Measurements from ENCODE around the gene CHRNA4. TPM values are rescaled to one million over a fixed set of nuclear protein-coding genes. Genes with fewer than 3 reads are reported as not detected.

The CHRNA4 gene
- total RNA-seq, 2 experiments from 2014 or later = not detected

GRCh38 chr20:63305393-63305792, 55.8 kb downstream of the CHRNA4 start:
- Mint-ChIP-seq H3K36me3 (no peaks in the 10 kb centered on the region), H3K27ac (no peak overlapping the region), H3K9me3 (peaks cover 3% of the 10 kb centered on the region), H3K4me1 (no peaks in the 10 kb centered on the region), H3K27me3 (peaks cover 29% of the 10 kb centered on the region), H3K4me3 (no peak overlapping the region)
- no peak for DNase-seq

GRCh38 chr20:63303095-63303666, 58.0 kb downstream of the CHRNA4 start:
- Mint-ChIP-seq H3K4me3 (no peak overlapping the region), H3K9me3 (peaks cover 3% of the 10 kb centered on the region), H3K27ac (no peak overlapping the region), H3K36me3 (no peaks in the 10 kb centered on the region), H3K27me3 (peaks cover 41% of the 10 kb centered on the region), H3K4me1 (no peaks in the 10 kb centered on the region)
- DNase-seq = no peak

- H3K4me1 Mint-ChIP-seq = no peaks in the 10 kb centered on the region
- no peaks in the 10 kb centered on the region for H3K36me3 Mint-ChIP-seq
- no peak for DNase-seq
- H3K4me3 Mint-ChIP-seq = no peak overlapping the region
- peaks cover 3% of the 10 kb centered on the region for H3K9me3 Mint-ChIP-seq
- H3K27ac Mint-ChIP-seq = no peak overlapping the region
- H3K27me3 Mint-ChIP-seq = peaks cover 42% of the 10 kb centered on the region
Measured at GRCh38 chr20:63301671-63302070, 59.5 kb downstream of the CHRNA4 start.

GRCh38 chr20:63298731-63299312, 62.3 kb downstream of the CHRNA4 start:
- Mint-ChIP-seq H3K4me3 (no peak overlapping the region), H3K4me1 (no peaks in the 10 kb centered on the region), H3K36me3 (no peaks in the 10 kb centered on the region), H3K9me3 (peaks cover 3% of the 10 kb centered on the region), H3K27ac (no peak overlapping the region), H3K27me3 (peaks cover 55% of the 10 kb centered on the region)
- no peak for DNase-seq

GRCh38 chr20:63297796-63298572, 63.2 kb downstream of the CHRNA4 start:
- H3K4me3 Mint-ChIP-seq = no peak overlapping the region
- no peak overlapping the region for H3K27ac Mint-ChIP-seq
- no peaks in the 10 kb centered on the region for H3K36me3 Mint-ChIP-seq
- no peak for DNase-seq
- peaks cover 3% of the 10 kb centered on the region for H3K9me3 Mint-ChIP-seq
- H3K27me3 Mint-ChIP-seq = peaks cover 55% of the 10 kb centered on the region
- H3K4me1 Mint-ChIP-seq = no peaks in the 10 kb centered on the region

GRCh38 chr20:63297371-63297781, 63.8 kb downstream of the CHRNA4 start:
- H3K4me1 Mint-ChIP-seq = no peaks in the 10 kb centered on the region
- H3K27ac Mint-ChIP-seq = no peak overlapping the region
- peaks cover 51% of the 10 kb centered on the region for H3K27me3 Mint-ChIP-seq
- peaks cover 3% of the 10 kb centered on the region for H3K9me3 Mint-ChIP-seq
- H3K36me3 Mint-ChIP-seq = no peaks in the 10 kb centered on the region
- no peak overlapping the region for H3K4me3 Mint-ChIP-seq
- DNase-seq = no peak

- H3K27ac Mint-ChIP-seq = no peak overlapping the region
- DNase-seq = no peak
- H3K4me3 Mint-ChIP-seq = no peak overlapping the region
- H3K27me3 Mint-ChIP-seq = peaks cover 45% of the 10 kb centered on the region
- no peaks in the 10 kb centered on the region for H3K36me3 Mint-ChIP-seq
- no peaks in the 10 kb centered on the region for H3K4me1 Mint-ChIP-seq
- peaks cover 3% of the 10 kb centered on the region for H3K9me3 Mint-ChIP-seq
Measured at GRCh38 chr20:63296531-63297299, 64.4 kb downstream of the CHRNA4 start.

GRCh38 chr20:63295846-63296245, 65.3 kb downstream of the CHRNA4 start:
- Mint-ChIP-seq H3K4me1 (no peaks in the 10 kb centered on the region), H3K36me3 (no peaks in the 10 kb centered on the region), H3K4me3 (no peak overlapping the region), H3K9me3 (no peaks in the 10 kb centered on the region), H3K27me3 (peaks cover 39% of the 10 kb centered on the region), H3K27ac (no peak overlapping the region)
- DNase-seq = no peak

GRCh38 chr20:63295422-63295821, 65.7 kb downstream of the CHRNA4 start:
- H3K4me3 Mint-ChIP-seq = no peak overlapping the region
- no peak overlapping the region for H3K27ac Mint-ChIP-seq
- H3K9me3 Mint-ChIP-seq = no peaks in the 10 kb centered on the region
- no peaks in the 10 kb centered on the region for H3K36me3 Mint-ChIP-seq
- no peaks in the 10 kb centered on the region for H3K4me1 Mint-ChIP-seq
- DNase-seq = no peak
- peaks cover 35% of the 10 kb centered on the region for H3K27me3 Mint-ChIP-seq

GRCh38 chr20:63295018-63295417, 66.1 kb downstream of the CHRNA4 start:
- Mint-ChIP-seq H3K27ac (no peak overlapping the region), H3K4me3 (no peak overlapping the region), H3K27me3 (peaks cover 31% of the 10 kb centered on the region), H3K9me3 (no peaks in the 10 kb centered on the region), H3K36me3 (no peaks in the 10 kb centered on the region), H3K4me1 (no peaks in the 10 kb centered on the region)
- DNase-seq = no peak

- Mint-ChIP-seq H3K4me1 (no peaks in the 10 kb centered on the region), H3K27me3 (peaks cover 30% of the 10 kb centered on the region), H3K36me3 (no peaks in the 10 kb centered on the region), H3K27ac (no peak overlapping the region), H3K4me3 (no peak overlapping the region), H3K9me3 (no peaks in the 10 kb centered on the region)
- no peak for DNase-seq
Measured at GRCh38 chr20:63294536-63294900, 66.6 kb downstream of the CHRNA4 start.

- Mint-ChIP-seq H3K27me3 (peaks cover 25% of the 10 kb centered on the region), H3K27ac (no peak overlapping the region), H3K9me3 (no peaks in the 10 kb centered on the region), H3K4me1 (no peaks in the 10 kb centered on the region), H3K36me3 (no peaks in the 10 kb centered on the region), H3K4me3 (no peak overlapping the region)
- no peak for DNase-seq
Measured at GRCh38 chr20:63293871-63294535, 67.1 kb downstream of the CHRNA4 start.

GRCh38 chr20:63293456-63293855, 67.7 kb downstream of the CHRNA4 start:
- no peak overlapping the region for H3K27ac Mint-ChIP-seq
- no peak overlapping the region for H3K4me3 Mint-ChIP-seq
- no peaks in the 10 kb centered on the region for H3K9me3 Mint-ChIP-seq
- no peak for DNase-seq
- peaks cover 21% of the 10 kb centered on the region for H3K27me3 Mint-ChIP-seq
- H3K4me1 Mint-ChIP-seq = no peaks in the 10 kb centered on the region
- H3K36me3 Mint-ChIP-seq = no peaks in the 10 kb centered on the region
